H9 (cell line): Measurements from ENCODE around the gene ANKRD23. TPM values are rescaled to one million over a fixed set of nuclear protein-coding genes. Genes with fewer than 3 reads are reported as not detected.
A peak's percentile ranks its signal among the peaks of the same experiment; 100 is the strongest.

Experiments
- DNase-seq: peaks from one replicate; pipeline ENCODE4 v3.0.0-alpha.2; 2017
- H2AFZ ChIP-seq: one replicate; pipeline ENCODE4 v1.6.1; 2013; ENCODE audit warnings: mild to moderate bottlenecking, low read length, control low read depth, moderate library complexity
- H2AK5ac ChIP-seq: 2 replicates; pipeline ENCODE4 v1.6.1; 2013; ENCODE audit warnings: low read length, control low read depth, mixed read lengths; ENCODE audit not compliant: insufficient read length
- H2BK120ac ChIP-seq: one replicate; pipeline ENCODE4 v1.6.1; 2013; ENCODE audit warnings: low read depth, mild to moderate bottlenecking, low read length, control low read depth, inconsistent platforms; ENCODE audit not compliant: poor library complexity, severe bottlenecking
- H2BK12ac ChIP-seq: 2 replicates; pipeline ENCODE4 v1.6.1; 2013; ENCODE audit warnings: low read length, control low read depth, mixed read lengths, low read depth; ENCODE audit not compliant: insufficient read length
- H2BK15ac ChIP-seq: 2 replicates; pipeline ENCODE4 v1.6.1; 2013; ENCODE audit warnings: low read depth, low read length, control low read depth
- H2BK20ac ChIP-seq: one replicate; pipeline ENCODE4 v1.6.1; 2013; ENCODE audit warnings: low read depth, mild to moderate bottlenecking, low read length, control low read depth, inconsistent platforms; ENCODE audit not compliant: poor library complexity, severe bottlenecking
- H2BK5ac ChIP-seq: 2 replicates; pipeline ENCODE4 v1.6.1; 2013; ENCODE audit warnings: low read length, control low read depth, mixed read lengths; ENCODE audit not compliant: insufficient read length
- H3K14ac ChIP-seq: 2 replicates; pipeline ENCODE4 v1.6.1; 2013; ENCODE audit warnings: low read length, control low read depth; ENCODE audit not compliant: insufficient read depth
- H3K18ac ChIP-seq: 2 replicates; pipeline ENCODE4 v1.6.1; 2013; ENCODE audit warnings: low read depth, mild to moderate bottlenecking, mixed read lengths, low read length, control low read depth; ENCODE audit not compliant: insufficient read length
- H3K23ac ChIP-seq: 2 replicates; pipeline ENCODE4 v1.6.1; 2013; ENCODE audit warnings: low read length, control low read depth, mixed read lengths, low read depth; ENCODE audit not compliant: insufficient read length
- H3K23me2 ChIP-seq: 2 replicates; pipeline ENCODE4 v1.6.1; 2013; ENCODE audit warnings: low read depth, mild to moderate bottlenecking, mixed read lengths, low read length, control low read depth; ENCODE audit not compliant: insufficient read length, poor library complexity, severe bottlenecking
- H3K27ac ChIP-seq: 2 replicates; pipeline ENCODE4 v1.5.1; 2013; ENCODE audit warnings: low read length, control low read depth, mixed read lengths, low read depth; ENCODE audit not compliant: insufficient read length
- H3K27me3 ChIP-seq: 2 replicates; pipeline ENCODE4 v1.6.1; 2013; ENCODE audit warnings: low read length, control low read depth, inconsistent platforms; ENCODE audit not compliant: insufficient read depth
- H3K4ac ChIP-seq: 2 replicates; pipeline ENCODE4 v1.6.1; 2013; ENCODE audit warnings: low read depth, mild to moderate bottlenecking, control low read depth, inconsistent platforms, low read length, moderate library complexity
- H3K4me1 ChIP-seq: 2 replicates; pipeline ENCODE4 v1.6.1; 2013; ENCODE audit warnings: low read length, control low read depth, inconsistent platforms; ENCODE audit not compliant: insufficient read depth
- H3K4me2 ChIP-seq: 2 replicates; pipeline ENCODE4 v1.6.1; 2013; ENCODE audit warnings: low read length, control low read depth, mixed read lengths; ENCODE audit not compliant: insufficient read length, insufficient read depth
- H3K56ac ChIP-seq: 2 replicates; pipeline ENCODE4 v1.6.1; 2013; ENCODE audit warnings: low read depth, mild to moderate bottlenecking, mixed read lengths, low read length, control low read depth; ENCODE audit not compliant: insufficient read length
- H3K79me1 ChIP-seq: 2 replicates; pipeline ENCODE4 v1.6.1; 2013; ENCODE audit warnings: low read depth, mild to moderate bottlenecking, moderate library complexity, low read length, control low read depth, inconsistent platforms; ENCODE audit not compliant: insufficient read depth, poor library complexity, severe bottlenecking
- H3K79me2 ChIP-seq: 2 replicates; pipeline ENCODE4 v1.6.1; 2013; ENCODE audit warnings: low read length, control low read depth, inconsistent platforms; ENCODE audit not compliant: insufficient read depth
- H3K9ac ChIP-seq: 2 replicates; pipeline ENCODE4 v1.6.1; 2013; ENCODE audit warnings: low read length, control low read depth, mixed read lengths; ENCODE audit not compliant: insufficient read length; ENCODE audit errors: extremely low read depth
- H3K9me3 ChIP-seq: one replicate; pipeline ENCODE4 v1.6.1; 2013; ENCODE audit warnings: low read depth, low read length, inconsistent platforms; ENCODE audit not compliant: control insufficient read depth
- H3T11ph ChIP-seq: one replicate; pipeline ENCODE4 v1.6.1; 2013; ENCODE audit warnings: mild to moderate bottlenecking, low read length, control low read depth, inconsistent platforms
- H4K20me1 ChIP-seq: one replicate; pipeline ENCODE4 v1.6.1; 2013; ENCODE audit not compliant: control insufficient read depth, insufficient read length, insufficient read depth
- H4K5ac ChIP-seq: 2 replicates; pipeline ENCODE4 v1.6.1; 2013; ENCODE audit warnings: low read depth, mild to moderate bottlenecking, mixed read lengths, low read length, control low read depth; ENCODE audit not compliant: insufficient read length
- H4K8ac ChIP-seq: replicated peaks from 2 replicates; pipeline ENCODE4 v1.6.1; 2013; ENCODE audit warnings: low read length, control low read depth, mixed read lengths, low read depth; ENCODE audit not compliant: insufficient read length
- H4K91ac ChIP-seq: 2 replicates; pipeline ENCODE4 v1.6.1; 2013; ENCODE audit warnings: low read depth, mild to moderate bottlenecking, moderate library complexity, mixed read lengths, low read length, control low read depth; ENCODE audit not compliant: insufficient read length
- H3K27ac Mint-ChIP-seq, 3 experiments: 2 replicates in 2 of 3; 3 replicates in 1 of 3; pipeline ENCODE4 v1.8.0; 2020 to 2021; ENCODE audit warnings: mixed read lengths in 3 of 3, mild to moderate bottlenecking in 1 of 3, moderate library complexity in 1 of 3
- H3K27me3 Mint-ChIP-seq: 2 replicates; pipeline ENCODE4 v1.8.0; 2021; ENCODE audit warnings: low read depth, mild to moderate bottlenecking, moderate library complexity, mixed read lengths
- H3K36me3 Mint-ChIP-seq, 3 experiments: 2 replicates in 2 of 3; 3 replicates in 1 of 3; pipeline ENCODE4 v1.8.0; 2020 to 2021; ENCODE audit warnings: low read depth in 3 of 3, mixed read lengths in 3 of 3; ENCODE audit not compliant: insufficient read depth in 1 of 3
- H3K4me1 Mint-ChIP-seq, 2 experiments: 2 replicates each; pipeline ENCODE4 v1.8.0; 2020; ENCODE audit warnings: mixed read lengths in 2 of 2
- H3K4me3 Mint-ChIP-seq, 2 experiments: 2 replicates in 1 of 2; 3 replicates in 1 of 2; pipeline ENCODE4 v1.8.0; 2020 to 2021; ENCODE audit warnings: mild to moderate bottlenecking in 2 of 2, mixed read lengths in 2 of 2, moderate library complexity in 1 of 2
- H3K9me3 Mint-ChIP-seq, 2 experiments: 2 replicates in 1 of 2; 3 replicates in 1 of 2; pipeline ENCODE4 v1.8.0; 2020; ENCODE audit warnings: mild to moderate bottlenecking in 2 of 2, mixed read lengths in 2 of 2, moderate library complexity in 1 of 2
- CTCF ChIP-seq: fragments of 200-600 bp; sonication (generic); conservative IDR thresholded peaks from 3 replicates; pipeline ENCODE4 v1.8.0; 2021; ENCODE audit warnings: antibody characterized with exemption, mild to moderate bottlenecking
- WGBS: extraction: QIAGEN DNeasy Blood & Tissue Kit; methylation state at CpG from one replicate; pipeline ENCODE4 v1.1.7; 2013; ENCODE audit warnings: missing lambda C conversion rate, low lambda C conversion rate, mixed read lengths; ENCODE audit not compliant: insufficient read length; ENCODE audit errors: extremely low coverage; 5-methylcytosine and 5-hydroxymethylcytosine counted together
- total RNA-seq: library from RNA; stranded (reverse); gene quantifications from 2 replicates; pipeline ENCODE4 v1.2.1, GENCODE V29; 2021

The ANKRD23 gene
- total RNA-seq, 1 experiment from 2014 or later: 2.4 TPM

- H3K4ac ChIP-seq: no peak overlapping the region
- H4K8ac ChIP-seq: no peak overlapping the region
- H3K4me1 ChIP-seq: no peaks in the 10 kb centered on the region
- no peak for TF ChIP-seq CTCF
- Mint-ChIP-seq H3K4me3 (no peak overlapping the region), H3K27me3 (no peaks in the 10 kb centered on the region; the same call in none of the 2 replicates), H3K27ac (0 out of 7 replicates have a peak overlapping the region, but pooled peaks of 1 of the 3 experiments have one; percentile 27), H3K4me1 (peaks cover 11 to 16% of the 10 kb centered on the region in 2 experiments), H3K36me3 (peaks cover 14 to 38% (median 25%) of the 10 kb centered on the region in 3 experiments), H3K9me3 (no peaks in the 10 kb centered on the region)
- no peaks in the 10 kb centered on the region for H3K23me2 ChIP-seq
- no peaks in the 10 kb centered on the region for H4K20me1 ChIP-seq
- no peak overlapping the region for H3K27ac ChIP-seq
- no peak overlapping the region for H2AFZ ChIP-seq
- no peak overlapping the region for H3K56ac ChIP-seq
- no peak overlapping the region for H2BK15ac ChIP-seq
- no peak overlapping the region for H3K18ac ChIP-seq
- no peak for DNase-seq
- H4K5ac ChIP-seq: no peak overlapping the region
- no peak overlapping the region for H3K4me2 ChIP-seq
- no peaks in the 10 kb centered on the region for H3K79me2 ChIP-seq
- WGBS: no CpG with 5 or more reads among the region's 9 CpGs
- H3T11ph ChIP-seq: no peak overlapping the region
- no peak overlapping the region for H2BK5ac ChIP-seq
- no peak overlapping the region for H2AK5ac ChIP-seq
- H4K91ac ChIP-seq: no peak overlapping the region
- no peaks in the 10 kb centered on the region for H3K27me3 ChIP-seq
- no peak overlapping the region for H2BK12ac ChIP-seq
- H3K23ac ChIP-seq: no peak overlapping the region
- H2BK20ac ChIP-seq: no peak overlapping the region
- no peaks in the 10 kb centered on the region for H3K79me1 ChIP-seq
- no peak overlapping the region; the same call in 1 of the 2 replicates for H3K14ac ChIP-seq
- no peak overlapping the region for H3K9ac ChIP-seq
- H2BK120ac ChIP-seq: no peak overlapping the region
- H3K9me3 ChIP-seq: no peaks in the 10 kb centered on the region
Measured at GRCh38 chr2:96837575-96837974, 6.2 kb downstream of the ANKRD23 start.
